SK-N-SH (cell line): ENCODE measurements around the gene VAMP2. TPM values are rescaled to one million over a fixed set of nuclear protein-coding genes. Genes with fewer than 3 reads are reported as not detected.

Experiments used
- CTCF ChIA-PET: fragments of 300-600, 350-600 bp; formaldehyde crosslinking; extraction: SDS; loops from one replicate; lab custom pipeline; 2021; lab: Yijun Ruan, JAX
- POLR2A ChIA-PET: fragments of 350-600 bp; sonication (Branson Sonifier 250); formaldehyde crosslinking; extraction: SDS; loops from one replicate; lab custom pipeline; 2020; ENCODE audit warnings: antibody characterized with exemption, inconsistent platforms; lab: Yijun Ruan, JAX
- DNase-seq: peaks from one replicate; pipeline ENCODE4 v3.0.0; 2012
- H2AFZ ChIP-seq: fragments of 200-600 bp; sonication (generic); 2 replicates; pipeline ENCODE4 v1.8.1; 2016; ENCODE audit warnings: antibody characterized with exemption, mild to moderate bottlenecking, low read depth
- H3F3A ChIP-seq: fragments of 200-600 bp; sonication (generic); replicated peaks from 2 replicates; pipeline ENCODE3; 2016; ENCODE audit warnings: antibody characterized with exemption, mild to moderate bottlenecking; ENCODE audit not compliant: insufficient read depth
- H3K27ac ChIP-seq, 2 experiments: fragments of 200-500 bp in 1 of 2; fragments of 200-600 bp in 1 of 2; sonication (Bioruptor generic) in 1 of 2; sonication (generic), shearing (Covaris generic) in 1 of 2; 2 replicates each; pipeline versions ENCODE4 v1.5.1 to v1.6.1; 2014 to 2016; ENCODE audit warnings: low read depth in 2 of 2, inconsistent platforms in 1 of 2, low read length in 1 of 2, mild to moderate bottlenecking in 1 of 2, mixed read lengths in 1 of 2
- H3K27me3 ChIP-seq: fragments of 200-600 bp; sonication (generic), shearing (Covaris generic); 2 replicates; pipeline ENCODE4 v1.6.1; 2016; ENCODE audit warnings: mixed run types; ENCODE audit not compliant: insufficient read depth
- H3K36me3 ChIP-seq, 2 experiments: fragments of 200-500 bp in 1 of 2; fragments of 200-600 bp in 1 of 2; sonication (Bioruptor generic) in 1 of 2; sonication (generic) in 1 of 2; replicated peaks in 1 of 2; 2 replicates each; pipeline versions ENCODE3 to v1.5.1; 2014 to 2016; ENCODE audit warnings: low read length in 1 of 2, mild to moderate bottlenecking in 1 of 2; ENCODE audit not compliant: insufficient read depth in 2 of 2, control insufficient read depth in 1 of 2
- H3K4me1 ChIP-seq, 2 experiments: fragments of 200-500 bp in 1 of 2; fragments of 200-600 bp in 1 of 2; sonication (Bioruptor generic) in 1 of 2; sonication (generic), shearing (Covaris generic) in 1 of 2; 2 replicates each; pipeline versions ENCODE4 v1.5.1 to v1.6.1; 2014 to 2016; ENCODE audit warnings: low read depth in 1 of 2, low read length in 1 of 2, mixed run types in 1 of 2; ENCODE audit not compliant: insufficient read depth in 2 of 2, control insufficient read depth in 1 of 2
- H3K4me2 ChIP-seq: fragments of 200-600 bp; sonication (generic), shearing (Covaris generic); 2 replicates; pipeline ENCODE4 v1.6.1; 2017; ENCODE audit warnings: mixed run types
- H3K4me3 ChIP-seq, 2 experiments: fragments of 200-500 bp in 1 of 2; fragments of 200-600 bp in 1 of 2; sonication (Bioruptor generic) in 1 of 2; sonication (generic), shearing (Covaris generic) in 1 of 2; 2 replicates each; pipeline versions ENCODE4 v1.5.1 to v1.8.1; 2014 to 2016; ENCODE audit warnings: low read depth in 2 of 2, inconsistent platforms in 1 of 2, low read length in 1 of 2, mild to moderate bottlenecking in 1 of 2, mixed read lengths in 1 of 2, moderate library complexity in 1 of 2
- H3K79me2 ChIP-seq: fragments of 200-600 bp; sonication (generic); 2 replicates; pipeline ENCODE4 v1.8.1; 2017; ENCODE audit warnings: mild to moderate bottlenecking; ENCODE audit not compliant: insufficient read depth
- H3K9ac ChIP-seq: fragments of 200-600 bp; sonication (generic); 2 replicates; pipeline ENCODE4 v1.6.1; 2017; ENCODE audit warnings: mixed run types
- H3K9me2 ChIP-seq: fragments of 200-600 bp; sonication (generic); 2 replicates; pipeline ENCODE4 v1.6.1; 2017; ENCODE audit warnings: mixed run types
- H3K9me3 ChIP-seq: fragments of 200-600 bp; sonication (generic); 2 replicates; pipeline ENCODE4 v1.6.1; 2017; ENCODE audit warnings: mixed run types, mild to moderate bottlenecking, moderate library complexity
- H4K20me1 ChIP-seq: fragments of 200-600 bp; sonication (generic); 2 replicates; pipeline ENCODE4 v1.6.1; 2017; ENCODE audit warnings: mild to moderate bottlenecking, mixed run types; ENCODE audit not compliant: insufficient read depth
- CTCF ChIP-seq: fragments of 200-600 bp; sonication (generic); IDR thresholded peaks from 2 replicates; pipeline ENCODE4 v1.6.1; 2017; ENCODE audit warnings: antibody characterized with exemption, mild to moderate bottlenecking, moderate library complexity
- FOSL2 ChIP-seq: IDR thresholded peaks from 2 replicates; pipeline ENCODE4 v1.4.0; 2012; ENCODE audit warnings: low read depth, mild to moderate bottlenecking, moderate library complexity, borderline replicate concordance
- MXI1 ChIP-seq: IDR thresholded peaks from 2 replicates; pipeline ENCODE4 v1.6.1; 2012; ENCODE audit warnings: mild to moderate bottlenecking, low read depth, low read length, improper control_type of control experiment
- RCOR1 ChIP-seq: fragments of 150-350 bp; IDR thresholded peaks from 2 replicates; pipeline ENCODE4 v1.6.1; 2017; ENCODE audit warnings: antibody characterized with exemption, low read length
- RXRA ChIP-seq: IDR thresholded peaks from 2 replicates; pipeline ENCODE4 v1.4.0; 2012; ENCODE audit warnings: low read depth, mild to moderate bottlenecking, borderline replicate concordance
- SIN3A ChIP-seq: IDR thresholded peaks from 2 replicates; pipeline ENCODE4 v1.6.1; 2012; ENCODE audit warnings: low read depth, mild to moderate bottlenecking, low read length, moderate library complexity, borderline replicate concordance
- SMC3 ChIP-seq: IDR thresholded peaks from 2 replicates; pipeline ENCODE4 v1.6.1; 2012; ENCODE audit warnings: low read depth, low read length, improper control_type of control experiment
- TEAD4 ChIP-seq: IDR thresholded peaks from 2 replicates; pipeline ENCODE4 v1.4.0; 2012; ENCODE audit warnings: mild to moderate bottlenecking, borderline replicate concordance; ENCODE audit not compliant: insufficient read depth
- YY1 ChIP-seq: IDR thresholded peaks from 2 replicates; pipeline ENCODE4 v1.4.0; 2012; ENCODE audit warnings: low read depth, mild to moderate bottlenecking
- WGBS: methylation state at CpG from one replicate; pipeline ENCODE4 v1.1.6; 2017; ENCODE audit warnings: low lambda C conversion rate; 5-methylcytosine and 5-hydroxymethylcytosine counted together
- polyA plus RNA-seq, 3 experiments: library from polyadenylated mRNA; depleted of rRNA; stranded (reverse); fragments of >200 nt; gene quantifications; 2 replicates each; pipeline ENCODE4 v1.2.3, GENCODE V29; 2012
- TF ChIP-seq, protein P1 (sequence below): IDR thresholded peaks from 2 replicates; pipeline ENCODE4 v1.4.0; 2012; ENCODE audit warnings: low read depth, borderline replicate concordance
- TF ChIP-seq, protein P2 (sequence below): IDR thresholded peaks from 2 replicates; pipeline ENCODE4 v1.4.0; 2012; ENCODE audit warnings: low read depth

Gene VAMP2
- polyA plus RNA-seq, 1 of the 3 experiments (the other 2 are of a cell fraction) = 42.0 TPM

GRCh38 chr17:8186446-8186786 is 23.7 kb upstream of the VAMP2 start:
- Histone ChIP-seq H3K36me3 (no peaks in the 10 kb centered on the region), H4K20me1 (peaks cover 13% of the 10 kb centered on the region), H3K9me2 (no peaks in the 10 kb centered on the region), H3K9ac (peak overlapping the region; percentile 76), H3K4me3 (peak overlapping the region; percentile 88 to 94), H3K79me2 (peaks cover 18% of the 10 kb centered on the region; the same call in 1 of the 2 replicates), H3K4me1 (peaks cover 9 to 25% of the 10 kb centered on the region in 2 experiments; a peak in 3 of 4 replicates), H3K27me3 (no peaks in the 10 kb centered on the region), H3F3A (peaks cover 34% of the 10 kb centered on the region), H2AFZ (peak overlapping the region; percentile 84), H3K27ac (peak overlapping the region; percentile 79 to 94), H3K9me3 (no peaks in the 10 kb centered on the region), H3K4me2 (peak overlapping the region; percentile 88)
- DNase-seq = no peak
- TF ChIP-seq CTCF (peak; percentile 54), YY1 (0 out of 2 replicates have a peak, but pooled peaks have one; percentile 14)
- TF ChIP-seq, protein P1, sequence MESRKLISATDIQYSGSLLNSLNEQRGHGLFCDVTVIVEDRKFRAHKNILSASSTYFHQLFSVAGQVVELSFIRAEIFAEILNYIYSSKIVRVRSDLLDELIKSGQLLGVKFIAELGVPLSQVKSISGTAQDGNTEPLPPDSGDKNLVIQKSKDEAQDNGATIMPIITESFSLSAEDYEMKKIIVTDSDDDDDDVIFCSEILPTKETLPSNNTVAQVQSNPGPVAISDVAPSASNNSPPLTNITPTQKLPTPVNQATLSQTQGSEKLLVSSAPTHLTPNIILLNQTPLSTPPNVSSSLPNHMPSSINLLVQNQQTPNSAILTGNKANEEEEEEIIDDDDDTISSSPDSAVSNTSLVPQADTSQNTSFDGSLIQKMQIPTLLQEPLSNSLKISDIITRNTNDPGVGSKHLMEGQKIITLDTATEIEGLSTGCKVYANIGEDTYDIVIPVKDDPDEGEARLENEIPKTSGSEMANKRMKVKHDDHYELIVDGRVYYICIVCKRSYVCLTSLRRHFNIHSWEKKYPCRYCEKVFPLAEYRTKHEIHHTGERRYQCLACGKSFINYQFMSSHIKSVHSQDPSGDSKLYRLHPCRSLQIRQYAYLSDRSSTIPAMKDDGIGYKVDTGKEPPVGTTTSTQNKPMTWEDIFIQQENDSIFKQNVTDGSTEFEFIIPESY = no peak
- ChIA-PET CTCF (interaction anchor here (1.0 to 5.5 kb wide), 11 partner anchors 9 to 114 kb away, joined by 4 to 55 read pairs (median 6); partner anchors contain the start of genes ALOXE3 and TMEM107), POLR2A (interaction anchor here (0.7 to 4.4 kb wide), 6 partner anchors 10 to 62 kb away, joined by 3 to 33 read pairs (median 4); partner anchors contain the start of genes CTC1 and TMEM107)
- WGBS = 0% methylated on average over 11 of the region's 23 CpGs

DNA sequence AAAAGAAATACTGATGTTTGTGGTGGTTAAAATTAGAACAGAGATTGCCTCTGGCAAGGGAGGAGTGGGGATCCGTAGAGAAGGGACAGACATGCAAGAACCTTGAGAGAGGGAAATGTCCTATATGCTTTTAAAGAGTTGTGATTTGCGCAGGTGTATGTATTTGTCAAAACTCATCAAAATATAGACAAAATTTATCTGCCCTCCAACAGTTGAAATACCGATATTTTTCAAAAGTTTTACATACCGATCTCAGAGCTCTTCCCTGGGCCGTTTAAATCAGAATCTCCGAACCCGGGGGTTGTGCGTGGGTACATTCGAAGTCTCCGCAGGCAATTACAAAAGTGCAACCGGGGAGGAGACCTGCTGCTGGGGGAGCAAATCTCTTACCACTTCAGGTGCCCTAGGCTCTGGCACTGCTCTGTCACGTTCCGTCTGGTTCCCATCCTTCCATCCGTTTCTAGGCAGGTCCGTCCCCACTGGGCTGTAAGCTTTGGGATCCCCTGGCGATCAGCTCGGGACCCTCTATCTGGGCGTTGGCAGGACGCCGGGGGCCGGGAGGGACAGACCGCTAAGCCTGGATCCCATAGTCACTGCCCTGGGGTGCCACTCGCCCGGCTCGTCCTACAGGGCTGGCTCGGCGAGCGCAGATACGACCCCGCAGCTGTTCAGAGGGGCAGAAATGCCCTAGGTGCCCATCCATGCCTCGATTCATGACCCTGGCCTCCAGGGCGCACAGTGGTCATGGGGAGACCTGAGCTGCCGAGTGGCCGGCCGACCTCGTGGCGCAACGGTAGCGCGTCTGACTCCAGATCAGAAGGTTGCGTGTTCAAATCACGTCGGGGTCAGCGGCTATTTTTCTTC is 23.1 kb upstream of the VAMP2 start:
- Histone ChIP-seq H3K36me3 (no peaks in the 10 kb centered on the region), H3K79me2 (peaks cover 18% of the 10 kb centered on the region; the same call in 1 of the 2 replicates), H3K9me3 (no peaks in the 10 kb centered on the region), H3K27me3 (no peaks in the 10 kb centered on the region), H4K20me1 (peaks cover 13% of the 10 kb centered on the region), H3K4me2 (peak overlapping the region; percentile 88), H3K27ac (peak overlapping the region; percentile 79 to 94), H2AFZ (peak overlapping the region; percentile 98), H3K9ac (peak overlapping the region; percentile 76), H3K9me2 (no peaks in the 10 kb centered on the region)
- CTCF ChIA-PET = interaction anchor here (0.7 to 5.5 kb wide), 12 partner anchors 9 to 115 kb away, joined by 3 to 55 read pairs (median 6); partner anchors contain the start of genes ALOXE3 and TMEM107
- POLR2A ChIA-PET = interaction anchor here (0.7 to 4.4 kb wide), 6 partner anchors 9 to 62 kb away, joined by 3 to 33 read pairs (median 4); partner anchors contain the start of genes CTC1 and TMEM107
- peak; percentile 81 for DNase-seq
- TF ChIP-seq FOSL2 (peak; percentile 23; the same call in 1 of the 2 replicates), SMC3 (no peak), MXI1 (peak; percentile 49; the same call in 1 of the 2 replicates), SIN3A (no peak; the same call in 1 of the 2 replicates), RCOR1 (no peak; the same call in 1 of the 2 replicates), RXRA (no peak; the same call in 1 of the 2 replicates), TEAD4 (peak; percentile 91)
- TF ChIP-seq, protein P1 = 0 out of 2 replicates have a peak, but pooled peaks have one; percentile 30
- TF ChIP-seq, protein P2, sequence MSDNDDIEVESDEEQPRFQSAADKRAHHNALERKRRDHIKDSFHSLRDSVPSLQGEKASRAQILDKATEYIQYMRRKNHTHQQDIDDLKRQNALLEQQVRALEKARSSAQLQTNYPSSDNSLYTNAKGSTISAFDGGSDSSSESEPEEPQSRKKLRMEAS = peak; percentile 66
- TF ChIP-seq, all 33 proteins: peak for 5
- H3K4me1 ChIP-seq = peaks cover 9 to 22% of the 10 kb centered on the region in 2 experiments; a peak in 3 of 4 replicates
- H3F3A ChIP-seq = peaks cover 32% of the 10 kb centered on the region
- peak overlapping the region; percentile 88 to 94 for H3K4me3 ChIP-seq
- 2% methylated on average over 37 of the region's 44 CpGs for WGBS
